A673 (cell line): Measurements from ENCODE around the gene ADGRL3.

Source experiments
- CTCF ChIP-seq: fragments of 300-800, 200-600 bp; sonication (generic); conservative IDR thresholded peaks from 2 replicates; pipeline ENCODE4 v1.5.1; 2017; ENCODE audit warnings: low read depth, mild to moderate bottlenecking, antibody characterized with exemption, low read length, moderate library complexity, mixed read lengths
- EZH2 ChIP-seq: fragments of 200-600 bp; sonication (generic); IDR thresholded peaks from 2 replicates; pipeline ENCODE4 v1.6.1; 2017; ENCODE audit warnings: borderline replicate concordance, low read depth, mild to moderate bottlenecking, mixed read lengths, antibody characterized with exemption, low read length; ENCODE audit not compliant: poor library complexity, severe bottlenecking

DNA sequence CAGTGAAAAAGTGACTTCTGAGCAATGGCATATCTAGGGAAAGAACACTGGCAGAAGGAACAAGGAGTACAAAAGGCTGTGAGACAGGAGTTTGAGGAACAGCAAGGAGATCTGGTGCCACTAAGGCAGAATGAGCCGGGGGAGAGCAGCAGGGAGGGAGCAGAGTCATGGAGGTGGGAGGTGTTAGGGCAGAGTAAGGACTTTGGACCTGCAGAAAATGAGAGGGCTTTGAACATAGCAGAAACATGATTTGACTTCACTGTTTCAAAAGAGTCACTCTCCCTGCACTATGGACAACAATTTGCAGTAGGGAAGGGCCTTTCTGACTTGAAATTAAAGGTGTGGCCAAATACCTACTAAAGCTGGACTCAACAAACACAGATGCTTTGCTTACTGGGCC, 356.2 kb downstream of the ADGRL3 start:
- no peak for TF ChIP-seq CTCF
- TF ChIP-seq EZH2: no peak
